ENCODE measurements around the gene PSMB2.
A peak's percentile ranks its signal among the peaks of the same experiment; 100 is the strongest.

PSMB2 gene

GRCh38 chr1:35615440-35615839, 25.9 kb downstream of the PSMB2 start:
- WGBS, 2 experiments (ENCODE audit: insufficient coverage in 2 of 2), result 72 to 89% methylated on average over 7 of the region's 8 CpGs
- Histone ChIP-seq H3K9me3 (ENCODE audit: control insufficient read depth, low read length) (no peaks in the 10 kb centered on the region), H3K36me3 (ENCODE audit: control insufficient read depth, insufficient read depth, low read length) (peaks cover 90% of the 10 kb centered on the region)

DNA sequence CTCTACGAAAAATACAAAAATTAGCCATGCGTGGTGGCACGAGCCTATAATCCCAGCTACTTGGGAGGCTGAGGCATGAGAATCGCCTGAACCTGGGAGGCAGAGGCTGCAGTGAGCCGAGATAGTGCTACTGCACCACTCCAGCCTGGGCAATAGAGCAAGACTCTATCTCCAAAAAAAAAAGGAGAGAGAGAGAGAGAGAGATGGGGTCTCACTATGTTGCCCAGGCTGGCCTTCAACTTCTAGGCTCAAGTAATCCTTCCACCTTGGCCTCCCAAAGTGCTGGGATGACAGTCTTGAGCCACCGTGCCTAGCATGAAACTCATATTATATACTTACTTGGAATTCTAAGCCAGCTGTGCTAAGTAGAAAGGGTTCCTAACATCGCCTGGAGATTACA, 29.7 kb downstream of the PSMB2 start:
- WGBS, 2 experiments (ENCODE audit: insufficient coverage in 2 of 2), result 86 to 97% methylated on average over 4 of the region's 7 CpGs
- H3K9me3 ChIP-seq (ENCODE audit: control insufficient read depth, low read length), result no peaks in the 10 kb centered on the region
- no peak overlapping the region for H3K27ac ChIP-seq (ENCODE audit: low read depth, low read length, severe bottlenecking)
- H3K4me3 ChIP-seq (ENCODE audit: extremely low read depth, insufficient read depth, low read length, poor library complexity, severe bottlenecking), result no peak overlapping the region
- H3K36me3 ChIP-seq (ENCODE audit: control insufficient read depth, insufficient read depth, low read length), result peaks cover 96% of the 10 kb centered on the region
- H3K4me1 ChIP-seq (ENCODE audit: control insufficient read depth, insufficient read depth, low read length, poor library complexity, severe bottlenecking), result peaks cover 4% of the 10 kb centered on the region

More at GRCh38 chr1:35615440-35615839, 25.9 kb downstream of the PSMB2 start:
- no peak overlapping the region for H3K27ac ChIP-seq (ENCODE audit: low read depth, low read length, severe bottlenecking)
- no peaks in the 10 kb centered on the region for H3K4me1 ChIP-seq (ENCODE audit: control insufficient read depth, insufficient read depth, low read length, poor library complexity, severe bottlenecking)
- no peak overlapping the region for H3K4me3 ChIP-seq (ENCODE audit: extremely low read depth, insufficient read depth, low read length, poor library complexity, severe bottlenecking)

GRCh38 chr1:35605867-35606182, 35.5 kb downstream of the PSMB2 start:
- peaks cover 37% of the 10 kb centered on the region for H3K4me1 ChIP-seq (ENCODE audit: control insufficient read depth, insufficient read depth, low read length, poor library complexity, severe bottlenecking)
- 64 to 74% methylated on average over 3 of the region's 4 CpGs for WGBS, 2 experiments (ENCODE audit: insufficient coverage in 2 of 2)
- H3K36me3 ChIP-seq (ENCODE audit: control insufficient read depth, insufficient read depth, low read length), result peaks cover 79% of the 10 kb centered on the region
- no peaks in the 10 kb centered on the region for H3K9me3 ChIP-seq (ENCODE audit: control insufficient read depth, low read length)
- H3K4me3 ChIP-seq (ENCODE audit: extremely low read depth, insufficient read depth, low read length, poor library complexity, severe bottlenecking), result no peak overlapping the region
- H3K27ac ChIP-seq (ENCODE audit: low read depth, low read length, severe bottlenecking), result peak overlapping the region; percentile 91

DNA sequence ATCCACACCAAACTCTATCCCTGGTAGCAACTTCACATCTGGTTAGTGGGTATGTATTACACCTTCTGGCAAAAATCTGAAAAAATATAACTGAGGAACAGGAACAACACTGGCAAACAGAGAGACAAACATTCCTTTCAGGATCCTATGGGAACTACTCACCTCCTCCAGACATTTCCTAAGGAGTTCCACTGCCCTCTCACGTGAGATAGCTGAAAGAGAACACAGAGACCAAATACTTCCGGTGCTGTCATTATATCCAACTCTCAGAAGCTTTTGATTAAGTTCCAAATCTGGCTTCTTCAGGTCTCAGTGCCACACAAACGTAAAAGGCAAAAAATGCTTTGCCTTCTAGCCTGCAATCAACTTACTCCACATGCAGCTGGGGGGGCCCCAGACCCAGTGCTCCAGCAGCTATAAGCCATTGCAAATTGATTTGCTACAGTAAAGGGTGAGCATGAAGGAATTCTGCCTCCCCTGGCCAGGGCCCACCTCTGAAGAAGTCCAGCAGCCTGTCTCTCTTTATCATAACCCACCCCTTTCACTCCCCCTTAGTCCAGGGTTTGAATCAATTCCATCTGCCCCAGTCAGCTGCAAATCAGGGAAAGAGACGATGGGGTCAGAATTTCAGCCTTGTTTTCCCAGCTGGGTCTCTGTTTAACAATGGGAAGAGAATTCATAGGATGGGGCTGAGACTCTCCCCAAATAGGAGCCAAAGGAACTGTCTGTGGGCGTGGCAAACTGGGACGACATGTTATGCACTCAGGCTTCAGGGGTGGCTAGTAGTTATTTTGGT, 36.1 kb downstream of the PSMB2 start:
- Histone ChIP-seq H3K36me3 (ENCODE audit: control insufficient read depth, insufficient read depth, low read length) (peaks cover 80% of the 10 kb centered on the region), H3K27ac (ENCODE audit: low read depth, low read length, severe bottlenecking) (peak overlapping the region; percentile 91), H3K4me3 (ENCODE audit: extremely low read depth, insufficient read depth, low read length, poor library complexity, severe bottlenecking) (no peak overlapping the region), H3K9me3 (ENCODE audit: control insufficient read depth, low read length) (no peaks in the 10 kb centered on the region), H3K4me1 (ENCODE audit: control insufficient read depth, insufficient read depth, low read length, poor library complexity, severe bottlenecking) (peaks cover 37% of the 10 kb centered on the region)
- 66 to 75% methylated on average over 5 to 6 of the region's 6 CpGs for WGBS, 2 experiments (ENCODE audit: insufficient coverage in 2 of 2)

DNA sequence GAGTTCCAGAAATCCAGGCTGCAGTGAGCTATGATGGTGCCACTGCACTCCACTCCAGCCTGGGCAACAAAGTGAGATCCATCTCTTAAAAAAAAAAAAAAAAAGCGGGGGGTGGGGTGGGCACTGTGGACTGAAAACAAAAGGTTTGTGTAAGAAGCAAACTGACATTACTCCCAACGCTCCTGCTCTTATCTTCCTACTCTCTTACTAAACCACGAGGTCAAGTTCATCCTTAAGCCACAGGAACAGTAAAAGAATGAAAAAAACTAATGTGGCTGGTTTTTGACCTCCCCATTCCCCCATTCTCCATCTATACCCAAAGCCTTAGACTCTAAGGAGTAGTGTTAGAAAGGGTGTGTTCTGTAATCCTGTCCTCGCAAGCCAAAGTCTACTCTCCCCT, 37.4 kb downstream of the PSMB2 start:
- Histone ChIP-seq H3K4me1 (ENCODE audit: control insufficient read depth, insufficient read depth, low read length, poor library complexity, severe bottlenecking) (peaks cover 33% of the 10 kb centered on the region), H3K36me3 (ENCODE audit: control insufficient read depth, insufficient read depth, low read length) (peaks cover 76% of the 10 kb centered on the region), H3K9me3 (ENCODE audit: control insufficient read depth, low read length) (no peaks in the 10 kb centered on the region), H3K4me3 (ENCODE audit: extremely low read depth, insufficient read depth, low read length, poor library complexity, severe bottlenecking) (no peak overlapping the region), H3K27ac (ENCODE audit: low read depth, low read length, severe bottlenecking) (peak overlapping the region; percentile 42)
- no CpG with 5 or more reads among the region's 4 CpGs for WGBS, 2 experiments (ENCODE audit: insufficient coverage in 2 of 2)

GRCh38 chr1:35603468-35603867, 37.9 kb downstream of the PSMB2 start:
- Histone ChIP-seq H3K36me3 (ENCODE audit: control insufficient read depth, insufficient read depth, low read length) (peaks cover 74% of the 10 kb centered on the region), H3K4me3 (ENCODE audit: extremely low read depth, insufficient read depth, low read length, poor library complexity, severe bottlenecking) (no peak overlapping the region), H3K9me3 (ENCODE audit: control insufficient read depth, low read length) (no peaks in the 10 kb centered on the region), H3K4me1 (ENCODE audit: control insufficient read depth, insufficient read depth, low read length, poor library complexity, severe bottlenecking) (peaks cover 33% of the 10 kb centered on the region), H3K27ac (ENCODE audit: low read depth, low read length, severe bottlenecking) (peak overlapping the region; percentile 42)
- 60% methylated on average over 1 of the region's 3 CpGs; no CpG with 5 or more reads in 1 of the 2 experiments for WGBS, 2 experiments (ENCODE audit: insufficient coverage in 2 of 2)

DNA sequence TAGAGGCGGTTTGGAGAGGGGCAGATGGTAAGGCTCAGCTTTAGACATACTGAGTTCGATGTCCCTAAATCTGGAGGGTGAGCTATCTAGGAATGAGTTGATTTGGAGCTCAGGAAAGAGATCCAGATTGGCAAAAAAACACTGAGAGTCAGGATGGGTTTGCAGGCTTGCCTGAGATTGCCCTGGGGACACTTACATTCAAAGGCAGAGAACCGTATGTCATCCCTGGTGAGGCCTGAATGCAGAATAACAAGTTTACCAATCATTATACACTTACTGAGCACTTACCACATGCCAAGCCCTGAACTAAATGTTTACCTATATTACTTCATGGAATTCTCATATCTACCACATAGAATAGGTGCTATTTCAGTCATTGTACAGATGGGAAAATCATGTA, 40.7 kb downstream of the PSMB2 start:
- no peaks in the 10 kb centered on the region for H3K9me3 ChIP-seq (ENCODE audit: control insufficient read depth, low read length)
- H3K4me1 ChIP-seq (ENCODE audit: control insufficient read depth, insufficient read depth, low read length, poor library complexity, severe bottlenecking), result peaks cover 27% of the 10 kb centered on the region
- 91 to 100% methylated on average over 2 to 3 of the region's 3 CpGs for WGBS, 2 experiments (ENCODE audit: insufficient coverage in 2 of 2)
- H3K4me3 ChIP-seq (ENCODE audit: extremely low read depth, insufficient read depth, low read length, poor library complexity, severe bottlenecking), result no peak overlapping the region
- H3K36me3 ChIP-seq (ENCODE audit: control insufficient read depth, insufficient read depth, low read length), result peaks cover 60% of the 10 kb centered on the region
- no peak overlapping the region for H3K27ac ChIP-seq (ENCODE audit: low read depth, low read length, severe bottlenecking)

- Histone ChIP-seq H3K36me3 (ENCODE audit: control insufficient read depth, insufficient read depth, low read length) (peaks cover 58% of the 10 kb centered on the region), H3K4me1 (ENCODE audit: control insufficient read depth, insufficient read depth, low read length, poor library complexity, severe bottlenecking) (peaks cover 15% of the 10 kb centered on the region), H3K9me3 (ENCODE audit: control insufficient read depth, low read length) (no peaks in the 10 kb centered on the region), H3K4me3 (ENCODE audit: extremely low read depth, insufficient read depth, low read length, poor library complexity, severe bottlenecking) (no peak overlapping the region), H3K27ac (ENCODE audit: low read depth, low read length, severe bottlenecking) (no peak overlapping the region)
- 96 to 97% methylated on average over 3 of the region's 3 CpGs for WGBS, 2 experiments (ENCODE audit: insufficient coverage in 2 of 2)
These were observed 41.9 kb downstream of the PSMB2 start for GRCh38 chr1:35599411-35599810.

- 93 to 100% methylated on average over 1 of the region's 2 CpGs for WGBS, 2 experiments (ENCODE audit: insufficient coverage in 2 of 2)
- Histone ChIP-seq H3K36me3 (ENCODE audit: control insufficient read depth, insufficient read depth, low read length) (peaks cover 58% of the 10 kb centered on the region), H3K4me3 (ENCODE audit: extremely low read depth, insufficient read depth, low read length, poor library complexity, severe bottlenecking) (no peak overlapping the region), H3K4me1 (ENCODE audit: control insufficient read depth, insufficient read depth, low read length, poor library complexity, severe bottlenecking) (peaks cover 10% of the 10 kb centered on the region), H3K9me3 (ENCODE audit: control insufficient read depth, low read length) (no peaks in the 10 kb centered on the region), H3K27ac (ENCODE audit: low read depth, low read length, severe bottlenecking) (no peak overlapping the region)
These were observed 42.4 kb downstream of the PSMB2 start for GRCh38 chr1:35598895-35599294.

- H3K36me3 ChIP-seq (ENCODE audit: control insufficient read depth, insufficient read depth, low read length), result peaks cover 48% of the 10 kb centered on the region
- H3K9me3 ChIP-seq (ENCODE audit: control insufficient read depth, low read length), result no peaks in the 10 kb centered on the region
- WGBS, 2 experiments (ENCODE audit: insufficient coverage in 2 of 2), result 95 to 96% methylated on average over 3 of the region's 5 CpGs
- H3K27ac ChIP-seq (ENCODE audit: low read depth, low read length, severe bottlenecking), result no peak overlapping the region
- H3K4me3 ChIP-seq (ENCODE audit: extremely low read depth, insufficient read depth, low read length, poor library complexity, severe bottlenecking), result no peak overlapping the region
- H3K4me1 ChIP-seq (ENCODE audit: control insufficient read depth, insufficient read depth, low read length, poor library complexity, severe bottlenecking), result peaks cover 2% of the 10 kb centered on the region
These were observed 43.5 kb downstream of the PSMB2 start for GRCh38 chr1:35597870-35598269.

GRCh38 chr1:35595684-35596083, 45.6 kb downstream of the PSMB2 start:
- no peak overlapping the region for H3K4me3 ChIP-seq (ENCODE audit: extremely low read depth, insufficient read depth, low read length, poor library complexity, severe bottlenecking)
- H3K9me3 ChIP-seq (ENCODE audit: control insufficient read depth, low read length), result no peaks in the 10 kb centered on the region
- no peak overlapping the region for H3K27ac ChIP-seq (ENCODE audit: low read depth, low read length, severe bottlenecking)
- H3K36me3 ChIP-seq (ENCODE audit: control insufficient read depth, insufficient read depth, low read length), result peaks cover 26% of the 10 kb centered on the region
- no peaks in the 10 kb centered on the region for H3K4me1 ChIP-seq (ENCODE audit: control insufficient read depth, insufficient read depth, low read length, poor library complexity, severe bottlenecking)
- WGBS, 2 experiments (ENCODE audit: insufficient coverage in 2 of 2), result 98 to 100% methylated on average over 4 of the region's 7 CpGs
